Right lobe of liver (tissue), 4 donors: ENCODE results near the gene C2CD5.

Experiments used
- CTCF ChIP-seq, 4 donors: fragments of 200-600 bp in 3 of 4; fragments of 450-650 bp in 1 of 4; IDR thresholded peaks; one replicate each; pipeline versions ENCODE4 v1.5.1 to v1.8.0; 2016 to 2022; ENCODE audit warnings: antibody characterized with exemption in 4 of 4, mild to moderate bottlenecking in 2 of 4
- POLR2A ChIP-seq: fragments of 450-650 bp; IDR thresholded peaks from one replicate; pipeline ENCODE4 v1.6.1; 2017; ENCODE audit warnings: antibody characterized with exemption, mild to moderate bottlenecking
- donor health status: DM: no; HTN: no; CAD: no.
- donor health status: DM: no; HTN: no; CAD: no.
- donor health status: DM: no; HTN: yes; CAD: no.

- TF ChIP-seq CTCF (IDR thresholded peaks at IDR 0.05) = no peak
- no peak for TF ChIP-seq POLR2A
These were observed 135.5 kb downstream of the C2CD5 start for GRCh38 chr12:22408610-22409376.
